ENCODE measurements around the gene FYN.

Gene FYN

DNA sequence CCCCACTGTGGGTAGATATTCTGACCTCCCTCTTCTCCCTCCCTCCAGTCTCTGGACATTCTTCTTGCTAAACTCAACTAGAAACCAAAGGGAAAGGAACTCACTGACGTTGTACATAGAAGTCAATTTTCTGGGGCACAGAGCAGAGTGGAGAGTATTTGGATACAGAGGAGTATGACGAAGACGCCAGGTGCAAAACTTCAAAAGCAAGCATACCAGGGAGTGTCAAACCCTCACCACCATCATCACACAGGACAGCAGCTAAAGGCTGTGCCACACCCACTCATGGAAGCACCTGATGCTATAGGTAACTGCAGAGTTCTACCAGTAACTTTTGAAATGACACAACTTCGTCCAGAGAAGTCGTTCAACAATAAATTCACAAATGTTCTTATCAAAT lies 64.8 kb downstream of the FYN start (continued):
- TF ChIP-seq, protein P1, sequence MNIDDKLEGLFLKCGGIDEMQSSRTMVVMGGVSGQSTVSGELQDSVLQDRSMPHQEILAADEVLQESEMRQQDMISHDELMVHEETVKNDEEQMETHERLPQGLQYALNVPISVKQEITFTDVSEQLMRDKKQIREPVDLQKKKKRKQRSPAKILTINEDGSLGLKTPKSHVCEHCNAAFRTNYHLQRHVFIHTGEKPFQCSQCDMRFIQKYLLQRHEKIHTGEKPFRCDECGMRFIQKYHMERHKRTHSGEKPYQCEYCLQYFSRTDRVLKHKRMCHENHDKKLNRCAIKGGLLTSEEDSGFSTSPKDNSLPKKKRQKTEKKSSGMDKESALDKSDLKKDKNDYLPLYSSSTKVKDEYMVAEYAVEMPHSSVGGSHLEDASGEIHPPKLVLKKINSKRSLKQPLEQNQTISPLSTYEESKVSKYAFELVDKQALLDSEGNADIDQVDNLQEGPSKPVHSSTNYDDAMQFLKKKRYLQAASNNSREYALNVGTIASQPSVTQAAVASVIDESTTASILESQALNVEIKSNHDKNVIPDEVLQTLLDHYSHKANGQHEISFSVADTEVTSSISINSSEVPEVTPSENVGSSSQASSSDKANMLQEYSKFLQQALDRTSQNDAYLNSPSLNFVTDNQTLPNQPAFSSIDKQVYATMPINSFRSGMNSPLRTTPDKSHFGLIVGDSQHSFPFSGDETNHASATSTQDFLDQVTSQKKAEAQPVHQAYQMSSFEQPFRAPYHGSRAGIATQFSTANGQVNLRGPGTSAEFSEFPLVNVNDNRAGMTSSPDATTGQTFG (tag by site-specific recombination; IDR thresholded peaks at IDR 0.05; ENCODE audit: borderline replicate concordance): no peak
- no peak for TF ChIP-seq ZNF670 (tag by site-specific recombination; IDR thresholded peaks at IDR 0.05; ENCODE audit: low read depth)
- TF ChIP-seq BCL11A (tag by site-specific recombination; IDR thresholded peaks at IDR 0.05; ENCODE audit: low read depth): no peak

DNA sequence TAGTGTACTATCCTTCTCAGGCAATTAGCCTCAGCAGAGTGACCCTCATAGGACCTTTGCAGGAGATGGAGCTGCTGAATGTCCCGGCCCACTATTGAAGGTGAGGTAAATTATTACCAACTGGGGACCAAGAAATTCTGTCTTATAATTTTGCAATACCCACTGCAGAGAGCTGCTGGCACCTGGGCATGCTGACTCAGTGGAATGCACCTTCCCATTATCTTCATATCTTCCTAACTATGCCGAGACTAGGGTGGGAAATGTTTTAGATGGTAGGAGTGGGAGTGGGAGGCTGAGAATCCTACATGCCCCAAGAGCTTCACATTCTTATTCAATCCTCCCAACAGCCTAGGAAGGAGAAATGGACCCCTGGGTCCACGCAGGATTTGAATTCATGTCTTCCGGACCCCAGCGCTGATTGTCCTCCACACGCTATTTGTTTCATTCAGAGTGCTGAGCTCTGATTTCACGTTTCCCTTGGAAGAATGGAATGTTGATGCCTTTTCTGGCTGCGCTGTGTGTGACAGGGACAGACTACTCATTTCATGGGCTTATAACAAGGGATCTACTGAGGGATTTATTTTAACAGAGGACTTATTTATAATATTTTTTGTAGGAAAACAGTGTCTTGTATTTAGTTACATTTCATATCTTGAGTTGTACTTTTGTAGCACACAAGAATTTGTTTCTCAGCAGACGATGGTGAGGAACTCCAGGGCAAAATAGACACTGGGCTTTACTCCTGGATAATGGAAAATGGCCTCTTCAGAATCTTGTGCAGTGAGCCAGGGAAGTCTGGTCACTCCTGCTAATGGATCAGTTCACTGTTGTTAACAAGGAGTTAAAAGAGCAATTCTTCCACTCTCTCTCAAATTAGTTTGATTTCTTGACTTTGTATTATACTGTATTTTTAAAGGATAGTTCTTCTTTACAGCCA lies 66.4 kb downstream of the FYN start:
- ChIA-PET POLR2A (interaction anchor here (1.2 kb wide), 2 partner anchors 66 to 280 kb away, joined by 3 read pairs; partner anchors contain the start of genes FAM229B, FYN and TUBE1), CTCF (interaction anchor here (0.6 to 1.2 kb wide), 6 partner anchors 8 to 191 kb away, joined by 3 to 4 read pairs (median 3); no protein-coding TSS in a partner anchor)
- Histone ChIP-seq H3K36me3 (ENCODE audit: control insufficient read depth in 2 of 2, insufficient read depth in 1 of 2, low read length in 2 of 2) (no peaks in the 10 kb centered on the region), H3K9me3 (ENCODE audit: control insufficient read depth, insufficient read depth, low read depth, low read length) (no peaks in the 10 kb centered on the region), H3K27ac (ENCODE audit: extremely low read depth, low read depth, low read length) (no peak overlapping the region), H3K4me1 (ENCODE audit: control insufficient read depth, insufficient read depth, low read length) (peaks cover 10% of the 10 kb centered on the region; the same call in 1 of the 2 replicates), H3K4me3 (ENCODE audit: low read depth, low read length) (no peak overlapping the region)
- TF ChIP-seq ZNF600 (tag by site-specific recombination; IDR thresholded peaks at IDR 0.05): 0 out of 2 replicates have a peak, but pooled peaks have one; percentile 24
- TF ChIP-seq ZNF132 (tag by site-specific recombination; IDR thresholded peaks at IDR 0.05; ENCODE audit: borderline replicate concordance): no peak
- TF ChIP-seq, protein P2, sequence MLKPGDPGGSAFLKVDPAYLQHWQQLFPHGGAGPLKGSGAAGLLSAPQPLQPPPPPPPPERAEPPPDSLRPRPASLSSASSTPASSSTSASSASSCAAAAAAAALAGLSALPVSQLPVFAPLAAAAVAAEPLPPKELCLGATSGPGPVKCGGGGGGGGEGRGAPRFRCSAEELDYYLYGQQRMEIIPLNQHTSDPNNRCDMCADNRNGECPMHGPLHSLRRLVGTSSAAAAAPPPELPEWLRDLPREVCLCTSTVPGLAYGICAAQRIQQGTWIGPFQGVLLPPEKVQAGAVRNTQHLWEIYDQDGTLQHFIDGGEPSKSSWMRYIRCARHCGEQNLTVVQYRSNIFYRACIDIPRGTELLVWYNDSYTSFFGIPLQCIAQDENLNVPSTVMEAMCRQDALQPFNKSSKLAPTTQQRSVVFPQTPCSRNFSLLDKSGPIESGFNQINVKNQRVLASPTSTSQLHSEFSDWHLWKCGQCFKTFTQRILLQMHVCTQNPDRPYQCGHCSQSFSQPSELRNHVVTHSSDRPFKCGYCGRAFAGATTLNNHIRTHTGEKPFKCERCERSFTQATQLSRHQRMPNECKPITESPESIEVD (tag by site-specific recombination; IDR thresholded peaks at IDR 0.05): no peak
- peak; percentile 42 for TF ChIP-seq ZFHX2 (tag by site-specific recombination; conservative IDR thresholded peaks at IDR 0.05)
- TF ChIP-seq ZNF549 (tag by site-specific recombination; IDR thresholded peaks at IDR 0.05): no peak
- TF ChIP-seq ZSCAN23 (tag by site-specific recombination; IDR thresholded peaks at IDR 0.05): no peak
- TF ChIP-seq, protein P3, sequence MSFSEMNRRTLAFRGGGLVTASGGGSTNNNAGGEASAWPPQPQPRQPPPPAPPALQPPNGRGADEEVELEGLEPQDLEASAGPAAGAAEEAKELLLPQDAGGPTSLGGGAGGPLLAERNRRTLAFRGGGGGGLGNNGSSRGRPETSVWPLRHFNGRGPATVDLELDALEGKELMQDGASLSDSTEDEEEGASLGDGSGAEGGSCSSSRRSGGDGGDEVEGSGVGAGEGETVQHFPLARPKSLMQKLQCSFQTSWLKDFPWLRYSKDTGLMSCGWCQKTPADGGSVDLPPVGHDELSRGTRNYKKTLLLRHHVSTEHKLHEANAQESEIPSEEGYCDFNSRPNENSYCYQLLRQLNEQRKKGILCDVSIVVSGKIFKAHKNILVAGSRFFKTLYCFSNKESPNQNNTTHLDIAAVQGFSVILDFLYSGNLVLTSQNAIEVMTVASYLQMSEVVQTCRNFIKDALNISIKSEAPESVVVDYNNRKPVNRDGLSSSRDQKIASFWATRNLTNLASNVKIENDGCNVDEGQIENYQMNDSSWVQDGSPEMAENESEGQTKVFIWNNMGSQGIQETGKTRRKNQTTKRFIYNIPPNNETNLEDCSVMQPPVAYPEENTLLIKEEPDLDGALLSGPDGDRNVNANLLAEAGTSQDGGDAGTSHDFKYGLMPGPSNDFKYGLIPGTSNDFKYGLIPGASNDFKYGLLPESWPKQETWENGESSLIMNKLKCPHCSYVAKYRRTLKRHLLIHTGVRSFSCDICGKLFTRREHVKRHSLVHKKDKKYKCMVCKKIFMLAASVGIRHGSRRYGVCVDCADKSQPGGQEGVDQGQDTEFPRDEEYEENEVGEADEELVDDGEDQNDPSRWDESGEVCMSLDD (tag by site-specific recombination; IDR thresholded peaks at IDR 0.05): no peak
- TF ChIP-seq EGR2 (tag by site-specific recombination; IDR thresholded peaks at IDR 0.05; ENCODE audit: low read depth): 0 out of 2 replicates have a peak, but pooled peaks have one; percentile 32
- no peak for TF ChIP-seq ZNF747 (tag by site-specific recombination; IDR thresholded peaks at IDR 0.05)
- TF ChIP-seq ZNF248 (tag by site-specific recombination; IDR thresholded peaks at IDR 0.05): no peak

DNA sequence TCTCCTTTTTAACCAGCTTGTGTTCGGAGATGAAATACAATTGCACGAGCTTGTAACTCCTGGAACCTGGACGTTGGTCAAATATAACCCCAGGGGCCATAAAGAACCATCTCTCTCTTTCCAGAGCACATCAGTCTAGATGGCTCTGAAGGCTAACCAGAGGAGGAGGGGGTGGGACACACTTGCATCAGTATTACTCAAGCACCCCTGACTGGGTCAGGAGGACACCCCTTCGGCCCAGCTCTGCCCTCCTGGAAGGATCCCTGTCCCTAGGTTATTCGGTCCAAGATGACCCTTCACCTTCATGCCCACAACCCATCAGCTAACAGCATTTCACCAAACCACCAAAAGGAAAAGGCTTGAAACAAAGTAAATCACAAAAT lies 67.1 kb downstream of the FYN start:
- Histone ChIP-seq H3K9me3 (ENCODE audit: control insufficient read depth, insufficient read depth, low read depth, low read length) (no peaks in the 10 kb centered on the region), H3K4me3 (ENCODE audit: low read depth, low read length) (no peak overlapping the region), H3K27ac (ENCODE audit: extremely low read depth, low read depth, low read length) (no peak overlapping the region), H3K36me3 (ENCODE audit: control insufficient read depth in 2 of 2, insufficient read depth in 1 of 2, low read length in 2 of 2) (no peaks in the 10 kb centered on the region), H3K4me1 (ENCODE audit: control insufficient read depth, insufficient read depth, low read length) (peaks cover 10% of the 10 kb centered on the region; the same call in 1 of the 2 replicates)
- POLR2A ChIA-PET: interaction anchor here (1.2 kb wide), 3 partner anchors 17 to 281 kb away, joined by 3 read pairs; partner anchors contain the start of genes FAM229B, FYN and TUBE1
- TF ChIP-seq, protein P4, sequence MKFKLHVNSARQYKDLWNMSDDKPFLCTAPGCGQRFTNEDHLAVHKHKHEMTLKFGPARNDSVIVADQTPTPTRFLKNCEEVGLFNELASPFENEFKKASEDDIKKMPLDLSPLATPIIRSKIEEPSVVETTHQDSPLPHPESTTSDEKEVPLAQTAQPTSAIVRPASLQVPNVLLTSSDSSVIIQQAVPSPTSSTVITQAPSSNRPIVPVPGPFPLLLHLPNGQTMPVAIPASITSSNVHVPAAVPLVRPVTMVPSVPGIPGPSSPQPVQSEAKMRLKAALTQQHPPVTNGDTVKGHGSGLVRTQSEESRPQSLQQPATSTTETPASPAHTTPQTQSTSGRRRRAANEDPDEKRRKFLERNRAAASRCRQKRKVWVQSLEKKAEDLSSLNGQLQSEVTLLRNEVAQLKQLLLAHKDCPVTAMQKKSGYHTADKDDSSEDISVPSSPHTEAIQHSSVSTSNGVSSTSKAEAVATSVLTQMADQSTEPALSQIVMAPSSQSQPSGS (tag by site-specific recombination; IDR thresholded peaks at IDR 0.05; ENCODE audit: low read depth): no peak
- TF ChIP-seq ZNF394 (tag by site-specific recombination; IDR thresholded peaks at IDR 0.05; ENCODE audit: borderline replicate concordance) (no peak), ZNF202 (tag by site-specific recombination; IDR thresholded peaks at IDR 0.05; ENCODE audit: borderline replicate concordance) (no peak)
- CTCF ChIA-PET: interaction anchor here (0.6 to 1.2 kb wide), 8 partner anchors 8 to 1124 kb away, joined by 3 to 4 read pairs (median 3); no protein-coding TSS in a partner anchor

Measured in HEK293 (cell line).